Lower leg skin (tissue), 3 donors: Measurements from ENCODE around the gene SCMH1.

Source experiments
- POLR2A ChIP-seq, 2 donors: fragments of 450-650 bp; IDR thresholded peaks; one replicate each; pipeline ENCODE4 v1.6.1; 2016 to 2017; ENCODE audit warnings: antibody characterized with exemption in 2 of 2, mild to moderate bottlenecking in 1 of 2, moderate library complexity in 1 of 2
- TF ChIP-seq, protein P1 (sequence below), 3 donors: fragments of 450-650 bp; IDR thresholded peaks; one replicate each; pipeline ENCODE4 v1.5.1; 2016; ENCODE audit warnings: antibody characterized with exemption in 3 of 3, mild to moderate bottlenecking in 3 of 3, moderate library complexity in 2 of 3

DNA sequence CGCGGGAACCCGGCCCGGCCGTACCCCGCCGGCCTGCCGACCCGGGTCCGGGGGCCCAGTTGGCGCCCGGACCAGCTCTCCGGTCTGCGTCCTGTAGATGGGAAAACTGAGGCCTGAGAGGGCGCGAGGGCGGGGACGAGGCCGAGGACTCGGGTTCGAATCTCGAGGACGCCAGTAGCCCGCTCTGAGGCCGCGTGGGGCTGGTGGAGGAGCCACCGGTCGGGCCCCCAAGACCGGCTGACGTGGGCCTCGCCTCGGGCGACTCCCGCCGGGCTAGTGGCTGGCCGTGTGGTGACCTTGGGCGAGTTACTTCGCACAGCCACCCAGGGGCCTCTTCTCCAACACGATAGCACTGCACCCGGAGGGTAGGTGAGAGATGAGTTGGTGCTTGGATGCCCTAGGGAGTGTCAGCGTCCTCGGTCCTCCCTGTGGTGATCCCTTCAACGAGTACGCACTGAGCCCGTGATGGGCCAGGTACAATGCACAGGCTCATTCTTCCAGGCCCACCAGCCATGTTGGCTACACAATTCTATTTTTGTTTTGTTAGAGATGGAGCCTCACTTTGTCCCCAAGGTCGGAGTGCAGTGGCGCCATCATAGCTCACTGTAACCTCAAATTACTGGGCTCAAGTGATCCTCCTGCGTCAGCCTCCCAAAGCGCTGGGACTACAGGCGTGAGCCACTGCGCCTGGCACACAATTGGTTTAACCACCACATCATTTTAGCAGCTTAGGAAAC lies 404 bp upstream of the SCMH1 start:
- TF ChIP-seq, protein P1, sequence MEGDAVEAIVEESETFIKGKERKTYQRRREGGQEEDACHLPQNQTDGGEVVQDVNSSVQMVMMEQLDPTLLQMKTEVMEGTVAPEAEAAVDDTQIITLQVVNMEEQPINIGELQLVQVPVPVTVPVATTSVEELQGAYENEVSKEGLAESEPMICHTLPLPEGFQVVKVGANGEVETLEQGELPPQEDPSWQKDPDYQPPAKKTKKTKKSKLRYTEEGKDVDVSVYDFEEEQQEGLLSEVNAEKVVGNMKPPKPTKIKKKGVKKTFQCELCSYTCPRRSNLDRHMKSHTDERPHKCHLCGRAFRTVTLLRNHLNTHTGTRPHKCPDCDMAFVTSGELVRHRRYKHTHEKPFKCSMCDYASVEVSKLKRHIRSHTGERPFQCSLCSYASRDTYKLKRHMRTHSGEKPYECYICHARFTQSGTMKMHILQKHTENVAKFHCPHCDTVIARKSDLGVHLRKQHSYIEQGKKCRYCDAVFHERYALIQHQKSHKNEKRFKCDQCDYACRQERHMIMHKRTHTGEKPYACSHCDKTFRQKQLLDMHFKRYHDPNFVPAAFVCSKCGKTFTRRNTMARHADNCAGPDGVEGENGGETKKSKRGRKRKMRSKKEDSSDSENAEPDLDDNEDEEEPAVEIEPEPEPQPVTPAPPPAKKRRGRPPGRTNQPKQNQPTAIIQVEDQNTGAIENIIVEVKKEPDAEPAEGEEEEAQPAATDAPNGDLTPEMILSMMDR (IDR thresholded peaks at IDR 0.05): no peak
- TF ChIP-seq POLR2A (IDR thresholded peaks at IDR 0.05): no peak
